GM12878 (cell line): Measurements from ENCODE around the gene NAV1.

Experiments used
- CTCF ChIP-seq, 3 experiments: IDR thresholded peaks in 2 of 3; conservative IDR thresholded peaks in 1 of 3; 2 replicates each; pipeline ENCODE4 v1.5.1; 2011; ENCODE audit warnings: low read depth in 3 of 3, low read length in 3 of 3, mild to moderate bottlenecking in 3 of 3, control low read depth in 2 of 3, moderate library complexity in 2 of 3, inconsistent platforms in 1 of 3, mixed read lengths in 1 of 3; ENCODE audit not compliant: control insufficient read depth in 2 of 3, insufficient read depth in 1 of 3; ENCODE audit errors: extremely low read depth in 1 of 3
- EGR1 ChIP-seq, 2 experiments: IDR thresholded peaks; 1 replicate in 1 of 2; 2 replicates in 1 of 2; pipeline ENCODE4 v1.6.1; 2011 to 2012; ENCODE audit warnings: low read depth in 2 of 2, low read length in 2 of 2, borderline replicate concordance in 1 of 2, mild to moderate bottlenecking in 1 of 2, moderate library complexity in 1 of 2
- FOS ChIP-seq: IDR thresholded peaks from 3 replicates; pipeline ENCODE4 v1.6.1; 2011; ENCODE audit warnings: borderline replicate concordance; ENCODE audit not compliant: insufficient read length; ENCODE audit errors: extremely low read depth
- GATAD2B ChIP-seq: fragments of 450-650 bp; conservative IDR thresholded peaks from 2 replicates; pipeline ENCODE4 v1.6.1; 2017; ENCODE audit warnings: low read depth, mild to moderate bottlenecking, moderate library complexity
- KLF5 ChIP-seq: fragments of 450-650 bp; IDR thresholded peaks from 2 replicates; pipeline ENCODE4 v1.6.1; 2014; ENCODE audit warnings: mild to moderate bottlenecking; ENCODE audit not compliant: partially characterized antibody
- NR2C2 ChIP-seq: IDR thresholded peaks from 2 replicates; pipeline ENCODE4 v1.6.1; 2011; ENCODE audit warnings: borderline replicate concordance, low read depth; ENCODE audit not compliant: control insufficient read depth, insufficient read length
- POLR2A ChIP-seq: IDR thresholded peaks from 2 replicates; pipeline ENCODE4 v1.6.1; 2011; ENCODE audit warnings: low read depth, mild to moderate bottlenecking, low read length
- RAD21 ChIP-seq: IDR thresholded peaks from 2 replicates; pipeline ENCODE4 v1.6.1; 2011; ENCODE audit warnings: mild to moderate bottlenecking, low read depth, low read length, moderate library complexity; ENCODE audit not compliant: insufficient read depth
- SIN3A ChIP-seq: IDR thresholded peaks from 2 replicates; pipeline ENCODE4 v1.6.1; 2012; ENCODE audit warnings: low read depth, low read length, improper control_type of control experiment
- SRF ChIP-seq, 2 experiments: IDR thresholded peaks; 2 replicates each; pipeline ENCODE4 v1.6.1; 2011; ENCODE audit warnings: low read depth in 2 of 2, low read length in 2 of 2, mild to moderate bottlenecking in 1 of 2, moderate library complexity in 1 of 2
- TAF1 ChIP-seq: IDR thresholded peaks from 2 replicates; pipeline ENCODE4 v1.6.1; 2011; ENCODE audit warnings: mild to moderate bottlenecking, low read depth, low read length, borderline replicate concordance

GRCh38 chr1:201539561-201540431, 869 bp downstream of the NAV1 start:
- no peak for TF ChIP-seq CTCF (IDR thresholded peaks at IDR 0.05 in 2 of 3, conservative IDR thresholded peaks at IDR 0.05 in 1 of 3; ENCODE audit: control insufficient read depth in 2 of 3, extremely low read depth in 1 of 3, insufficient read depth in 1 of 3, low read depth in 3 of 3, low read length in 3 of 3)
- TF ChIP-seq POLR2A = no peak
- no peak for TF ChIP-seq KLF5
- TF ChIP-seq TAF1 = no peak
- no peak for TF ChIP-seq RAD21
- no peak for TF ChIP-seq SIN3A
- no peak for TF ChIP-seq SRF (IDR thresholded peaks at IDR 0.05; ENCODE audit: low read depth in 2 of 2, low read length in 2 of 2)
- no peak for TF ChIP-seq FOS
- TF ChIP-seq EGR1 (IDR thresholded peaks at IDR 0.05; ENCODE audit: borderline replicate concordance in 1 of 2, low read depth in 2 of 2, low read length in 2 of 2) = no peak
- no peak for TF ChIP-seq NR2C2
- no peak for TF ChIP-seq GATAD2B
